ENCODE results near the gene PTPRD.

- TF ChIP-seq CTCF (IDR thresholded peaks at IDR 0.05; ENCODE audit: insufficient read depth, low read length, poor library complexity, severe bottlenecking) (no peak), EZH2phosphoT487 (conservative IDR thresholded peaks at IDR 0.05; ENCODE audit: low read length) (no peak)
Observed at GRCh38 chr9:8621416-8621815, 1991.4 kb downstream of the PTPRD start.
